ENCODE results near the gene CMPK2. TPM values are rescaled to one million over a fixed set of nuclear protein-coding genes. Genes with fewer than 3 reads are reported as not detected.
A peak's percentile ranks its signal among the peaks of the same experiment; 100 is the strongest.

The CMPK2 gene, protein sequence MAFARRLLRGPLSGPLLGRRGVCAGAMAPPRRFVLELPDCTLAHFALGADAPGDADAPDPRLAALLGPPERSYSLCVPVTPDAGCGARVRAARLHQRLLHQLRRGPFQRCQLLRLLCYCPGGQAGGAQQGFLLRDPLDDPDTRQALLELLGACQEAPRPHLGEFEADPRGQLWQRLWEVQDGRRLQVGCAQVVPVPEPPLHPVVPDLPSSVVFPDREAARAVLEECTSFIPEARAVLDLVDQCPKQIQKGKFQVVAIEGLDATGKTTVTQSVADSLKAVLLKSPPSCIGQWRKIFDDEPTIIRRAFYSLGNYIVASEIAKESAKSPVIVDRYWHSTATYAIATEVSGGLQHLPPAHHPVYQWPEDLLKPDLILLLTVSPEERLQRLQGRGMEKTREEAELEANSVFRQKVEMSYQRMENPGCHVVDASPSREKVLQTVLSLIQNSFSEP
- 1 to 10 TPM in 1 of 2 experiments, under 1 TPM in 1; 0.62 to 1.1 TPM for total RNA-seq
- 10.9 TPM for polyA plus RNA-seq

DNA sequence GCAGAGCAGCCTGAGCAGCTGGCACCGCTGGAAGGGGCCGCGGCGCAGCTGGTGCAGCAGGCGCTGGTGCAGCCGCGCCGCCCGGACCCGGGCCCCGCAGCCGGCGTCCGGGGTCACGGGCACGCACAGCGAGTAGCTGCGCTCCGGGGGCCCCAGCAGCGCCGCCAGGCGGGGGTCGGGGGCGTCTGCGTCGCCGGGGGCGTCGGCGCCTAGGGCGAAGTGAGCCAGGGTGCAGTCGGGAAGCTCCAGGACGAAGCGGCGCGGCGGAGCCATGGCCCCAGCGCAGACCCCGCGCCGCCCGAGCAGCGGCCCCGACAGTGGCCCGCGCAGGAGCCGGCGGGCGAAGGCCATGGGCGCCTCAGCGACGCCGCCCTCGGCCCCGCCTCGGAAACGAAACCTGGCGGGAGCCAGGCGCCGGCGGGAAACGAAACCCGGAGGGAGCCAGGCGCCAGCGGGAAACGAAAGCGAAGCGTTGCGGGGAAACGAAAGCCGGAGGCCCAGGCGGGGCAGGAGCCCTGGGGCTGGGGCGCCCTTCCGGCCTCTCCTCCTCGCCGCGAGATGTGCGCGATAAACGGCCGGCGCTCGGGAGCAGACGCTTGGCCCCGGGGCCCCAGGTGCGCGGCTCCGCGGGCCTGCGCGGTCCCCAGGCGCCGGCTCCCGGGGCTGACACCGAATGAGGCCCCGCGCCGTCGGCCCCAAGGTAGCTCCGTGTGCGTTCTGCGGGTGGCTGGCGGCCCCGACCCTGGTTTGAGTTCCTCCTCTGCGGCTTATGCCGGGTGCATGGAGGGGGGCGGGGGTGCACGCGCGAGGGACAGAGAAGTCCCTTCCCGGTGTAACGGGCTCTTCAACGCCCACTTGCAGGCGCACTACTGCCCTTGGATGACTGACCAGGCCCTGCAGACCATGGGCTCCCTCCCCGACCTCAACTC, at the start of gene CMPK2:
TSS of gene CMPK2 (minus strand) at position 562 of the 929 bp plus-strand sequence. CDS start at position 351, 211 bp downstream.
- H3K27me3 ChIP-seq (ENCODE audit: insufficient read depth, low read length, poor library complexity, severe bottlenecking) = no peaks in the 10 kb centered on the region
- H3K27ac Mint-ChIP-seq = peak within 1 kb of the TSS; percentile 68 to 96 (median 94)
- no peaks in the 10 kb centered on the region for H3K9me3 ChIP-seq (ENCODE audit: low read length)
- peaks cover 18 to 21% (median 20%) of the 10 kb centered on the region in 3 donors for H3K4me1 Mint-ChIP-seq
- H3K36me3 Mint-ChIP-seq = peaks cover 17 to 21% (median 18%) of the 10 kb centered on the region in 3 donors
- peaks cover 4% of the 10 kb centered on the region for H3K36me3 ChIP-seq (ENCODE audit: insufficient read depth, low read length)
- H3K27me3 Mint-ChIP-seq = peaks cover 0 to 1% of the 10 kb centered on the region in 2 donors
- ChIA-PET POLR2A (interaction anchor here (0.6 to 3.1 kb wide), 5 partner anchors 9 to 53 kb away, joined by 3 to 19 read pairs (median 4); partner anchors contain the start of gene RSAD2), CTCF (interaction anchor here (0.9 to 3.0 kb wide), 22 partner anchors 9 to 178 kb away, joined by 3 to 24 read pairs (median 4); partner anchors contain the start of genes RNF144A and RSAD2)
- H3K9me3 Mint-ChIP-seq = peaks cover 0 to 2% (median 0%) of the 10 kb centered on the region in 5 donors
- peaks cover 16% of the 10 kb centered on the region for H3K4me1 ChIP-seq (ENCODE audit: insufficient read depth, low read length)
- peak within 1 kb of the TSS; percentile 69 for H3K27ac ChIP-seq (ENCODE audit: low read depth, low read length)
- H3K4me3 Mint-ChIP-seq = peak within 1 kb of the TSS; percentile 88 to 100 (median 95)
- H3K4me3 ChIP-seq (ENCODE audit: low read length) = peak within 1 kb of the TSS; percentile 82
- DNase-seq = peak; percentile 69 to 85 (median 82)

DNA sequence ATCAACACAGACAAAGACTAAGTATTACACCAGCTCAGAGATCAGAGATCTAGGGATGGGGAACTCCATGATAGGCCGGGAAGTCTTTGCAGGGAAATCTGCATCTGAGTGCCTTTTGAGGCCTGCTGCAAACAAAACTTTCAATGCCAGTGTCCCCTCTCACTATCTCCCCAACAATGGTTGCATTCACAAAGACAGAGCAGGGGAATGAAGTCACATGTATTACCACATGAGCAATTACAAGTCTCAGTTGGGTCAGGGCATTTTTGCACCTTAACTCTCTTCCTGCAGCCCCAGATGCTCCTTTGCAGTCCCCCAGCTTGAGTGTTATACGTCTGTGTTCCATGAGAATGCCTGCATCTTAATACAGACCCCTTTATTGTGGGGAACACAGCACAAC, 49.7 kb upstream of the CMPK2 start:
- DNase-seq = no peak
- peak overlapping the region in 4 of 7 donors; percentile 32 to 83 (median 54) for H3K4me3 Mint-ChIP-seq
- peaks cover 0 to 4% of the 10 kb centered on the region in 2 donors for H3K27me3 Mint-ChIP-seq
- no peaks in the 10 kb centered on the region for H3K9me3 Mint-ChIP-seq
- no peak overlapping the region for H3K4me3 ChIP-seq (ENCODE audit: low read length)
- peaks cover 0 to 3% (median 0%) of the 10 kb centered on the region in 3 donors for H3K36me3 Mint-ChIP-seq
- H3K4me1 Mint-ChIP-seq = peaks cover 53 to 75% (median 73%) of the 10 kb centered on the region in 3 donors
- H3K27me3 ChIP-seq (ENCODE audit: insufficient read depth, low read length, poor library complexity, severe bottlenecking) = no peaks in the 10 kb centered on the region
- peaks cover 72% of the 10 kb centered on the region for H3K4me1 ChIP-seq (ENCODE audit: insufficient read depth, low read length)
- POLR2A ChIA-PET = interaction anchor here (0.7 kb wide), 1 partner anchor 8 kb away, joined by 3 read pairs; no protein-coding TSS in a partner anchor
- H3K36me3 ChIP-seq (ENCODE audit: insufficient read depth, low read length) = no peaks in the 10 kb centered on the region
- H3K27ac ChIP-seq (ENCODE audit: low read depth, low read length) = no peak overlapping the region
- peak overlapping the region in 3 of 8 donors; percentile 5 to 78 (median 55) for H3K27ac Mint-ChIP-seq
- H3K9me3 ChIP-seq (ENCODE audit: low read length) = no peaks in the 10 kb centered on the region
- CTCF ChIA-PET = interaction anchor here (1.8 to 6.3 kb wide), 4 partner anchors 9 to 50 kb away, joined by 9 to 68 read pairs (median 24); partner anchors contain the start of genes CMPK2 and RSAD2

DNA sequence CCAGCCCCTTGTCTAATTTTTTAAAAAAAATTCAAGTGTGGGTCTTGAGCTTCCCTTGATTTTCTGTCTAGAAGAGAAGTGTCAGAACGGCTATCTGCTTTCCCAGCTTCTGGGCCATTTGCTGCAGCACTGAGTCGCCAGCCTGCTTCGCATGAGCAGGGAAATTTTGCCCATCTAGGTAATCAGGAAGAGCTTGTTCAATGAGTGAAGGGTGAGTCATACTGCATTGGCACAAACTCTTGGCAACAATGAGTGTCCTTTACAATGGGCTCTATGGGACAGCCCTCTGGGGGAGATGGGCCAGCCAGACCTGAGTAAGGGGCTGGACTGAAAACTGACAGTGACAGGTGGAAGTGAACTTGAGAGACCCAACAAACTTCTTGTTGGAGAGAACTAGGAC, 49.1 kb upstream of the CMPK2 start:
- Mint-ChIP-seq H3K9me3 (no peaks in the 10 kb centered on the region), H3K4me1 (peaks cover 57 to 75% (median 73%) of the 10 kb centered on the region in 3 donors), H3K27me3 (peaks cover 0 to 4% of the 10 kb centered on the region in 2 donors), H3K36me3 (peaks cover 0 to 3% (median 0%) of the 10 kb centered on the region in 3 donors), H3K4me3 (peak overlapping the region in 3 of 7 donors; percentile 7 to 83 (median 16)), H3K27ac (peak overlapping the region in 2 of 8 donors; percentile 5 to 55)
- Histone ChIP-seq H3K27ac (ENCODE audit: low read depth, low read length) (no peak overlapping the region), H3K27me3 (ENCODE audit: insufficient read depth, low read length, poor library complexity, severe bottlenecking) (no peaks in the 10 kb centered on the region), H3K9me3 (ENCODE audit: low read length) (no peaks in the 10 kb centered on the region), H3K4me3 (ENCODE audit: low read length) (no peak overlapping the region), H3K36me3 (ENCODE audit: insufficient read depth, low read length) (no peaks in the 10 kb centered on the region), H3K4me1 (ENCODE audit: insufficient read depth, low read length) (peaks cover 73% of the 10 kb centered on the region)
- ChIA-PET CTCF (interaction anchor here (5.0 to 6.3 kb wide), 2 partner anchors 8 to 18 kb away, joined by 34 to 68 read pairs; no protein-coding TSS in a partner anchor), POLR2A (no interaction called here)
- DNase-seq = no peak

DNA sequence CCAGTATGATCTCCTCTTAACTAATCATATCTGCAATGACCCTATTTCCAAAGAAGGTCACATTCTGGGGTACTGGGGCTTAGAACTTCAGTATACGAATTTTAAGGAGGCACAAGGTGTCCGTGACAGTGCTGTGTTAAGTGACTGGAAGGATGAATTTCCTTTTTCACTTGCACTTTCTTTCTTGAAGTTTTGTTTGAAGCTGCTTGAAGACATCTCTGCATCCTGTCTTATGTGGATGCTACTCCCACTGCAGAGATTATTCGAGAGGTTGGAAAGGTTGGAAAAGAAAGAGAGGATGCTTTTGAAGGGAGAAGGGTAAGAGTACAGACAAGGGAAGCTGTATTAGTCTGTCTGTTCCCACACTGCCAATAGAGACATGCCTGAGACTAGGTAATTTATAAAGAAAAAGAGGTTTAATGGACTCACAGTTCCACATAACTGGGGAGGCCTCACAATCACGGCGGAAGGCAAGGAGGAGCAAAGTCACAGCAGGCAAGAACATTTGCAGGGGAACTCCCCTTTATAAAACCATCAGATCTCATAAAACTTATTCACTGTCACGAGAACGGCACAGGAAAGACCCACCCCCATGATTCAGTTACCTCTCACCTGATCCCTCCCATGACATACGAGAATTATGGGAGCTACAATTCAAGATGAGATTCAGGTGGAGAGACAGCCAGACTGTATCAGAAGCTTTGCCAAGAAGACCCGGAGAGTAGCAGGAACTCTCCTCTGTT, 47.9 kb upstream of the CMPK2 start:
- H3K4me3 Mint-ChIP-seq = peak overlapping the region; percentile 16 to 61 (median 46)
- peaks cover 0 to 3% (median 0%) of the 10 kb centered on the region in 3 donors for H3K36me3 Mint-ChIP-seq
- H3K4me1 Mint-ChIP-seq = peaks cover 59 to 75% (median 75%) of the 10 kb centered on the region in 3 donors
- DNase-seq = peak in 1 of 5 donors; percentile 61
- Histone ChIP-seq H3K9me3 (ENCODE audit: low read length) (no peaks in the 10 kb centered on the region), H3K4me1 (ENCODE audit: insufficient read depth, low read length) (peaks cover 73% of the 10 kb centered on the region), H3K36me3 (ENCODE audit: insufficient read depth, low read length) (no peaks in the 10 kb centered on the region), H3K27me3 (ENCODE audit: insufficient read depth, low read length, poor library complexity, severe bottlenecking) (no peaks in the 10 kb centered on the region), H3K4me3 (ENCODE audit: low read length) (peak overlapping the region; percentile 6), H3K27ac (ENCODE audit: low read depth, low read length) (no peak overlapping the region)
- H3K9me3 Mint-ChIP-seq = no peaks in the 10 kb centered on the region
- H3K27me3 Mint-ChIP-seq = peaks cover 0 to 2% of the 10 kb centered on the region in 2 donors
- H3K27ac Mint-ChIP-seq = peak overlapping the region in 7 of 8 donors; percentile 9 to 80 (median 48)
- ChIA-PET CTCF (interaction anchor here (1.4 to 5.0 kb wide), 3 partner anchors 16 to 47 kb away, joined by 3 to 34 read pairs (median 7); partner anchors contain the start of gene CMPK2), POLR2A (no interaction called here)

DNA sequence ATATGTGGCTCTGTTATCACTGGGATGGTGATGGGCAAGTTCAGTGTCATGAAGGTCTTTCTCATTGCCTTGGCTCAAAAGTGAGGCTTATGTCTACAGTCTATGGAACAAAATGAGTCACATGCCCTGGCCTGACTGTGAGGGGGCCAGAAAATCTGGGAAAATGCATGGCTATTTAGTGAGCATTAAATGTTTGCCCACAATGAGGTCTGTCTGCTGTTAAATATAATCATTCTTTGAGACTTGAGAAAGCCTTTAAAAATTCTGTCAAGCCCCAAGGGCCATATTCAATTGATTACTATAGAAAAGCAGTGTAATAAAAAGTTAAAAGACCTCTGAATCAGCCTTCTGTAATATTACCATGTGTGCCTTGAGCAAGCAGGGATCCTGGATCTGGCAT, 46.0 kb upstream of the CMPK2 start:
- peak overlapping the region in 6 of 8 donors; percentile 61 to 86 (median 82) for H3K27ac Mint-ChIP-seq
- H3K9me3 ChIP-seq (ENCODE audit: low read length) = no peaks in the 10 kb centered on the region
- peaks cover 88% of the 10 kb centered on the region for H3K4me1 ChIP-seq (ENCODE audit: insufficient read depth, low read length)
- no peaks in the 10 kb centered on the region for H3K36me3 ChIP-seq (ENCODE audit: insufficient read depth, low read length)
- no peaks in the 10 kb centered on the region for H3K27me3 ChIP-seq (ENCODE audit: insufficient read depth, low read length, poor library complexity, severe bottlenecking)
- ChIA-PET CTCF (interaction anchor here (0.7 to 2.0 kb wide), 4 partner anchors 14 to 133 kb away, joined by 3 to 10 read pairs (median 6); partner anchors contain the start of gene CMPK2), POLR2A (interaction anchor here (1.0 kb wide), 1 partner anchor 47 kb away, joined by 3 read pairs; no protein-coding TSS in a partner anchor)
- peak overlapping the region in 3 of 7 donors; percentile 28 to 53 (median 42) for H3K4me3 Mint-ChIP-seq
- DNase-seq = no peak
- peak overlapping the region; percentile 27 for H3K4me3 ChIP-seq (ENCODE audit: low read length)
- peaks cover 74 to 93% (median 90%) of the 10 kb centered on the region in 3 donors for H3K4me1 Mint-ChIP-seq
- no peaks in the 10 kb centered on the region for H3K9me3 Mint-ChIP-seq
- H3K27ac ChIP-seq (ENCODE audit: low read depth, low read length) = no peak overlapping the region
- H3K36me3 Mint-ChIP-seq = peaks cover 0 to 3% (median 0%) of the 10 kb centered on the region in 3 donors
- H3K27me3 Mint-ChIP-seq = peaks cover 0 to 2% of the 10 kb centered on the region in 2 donors

DNA sequence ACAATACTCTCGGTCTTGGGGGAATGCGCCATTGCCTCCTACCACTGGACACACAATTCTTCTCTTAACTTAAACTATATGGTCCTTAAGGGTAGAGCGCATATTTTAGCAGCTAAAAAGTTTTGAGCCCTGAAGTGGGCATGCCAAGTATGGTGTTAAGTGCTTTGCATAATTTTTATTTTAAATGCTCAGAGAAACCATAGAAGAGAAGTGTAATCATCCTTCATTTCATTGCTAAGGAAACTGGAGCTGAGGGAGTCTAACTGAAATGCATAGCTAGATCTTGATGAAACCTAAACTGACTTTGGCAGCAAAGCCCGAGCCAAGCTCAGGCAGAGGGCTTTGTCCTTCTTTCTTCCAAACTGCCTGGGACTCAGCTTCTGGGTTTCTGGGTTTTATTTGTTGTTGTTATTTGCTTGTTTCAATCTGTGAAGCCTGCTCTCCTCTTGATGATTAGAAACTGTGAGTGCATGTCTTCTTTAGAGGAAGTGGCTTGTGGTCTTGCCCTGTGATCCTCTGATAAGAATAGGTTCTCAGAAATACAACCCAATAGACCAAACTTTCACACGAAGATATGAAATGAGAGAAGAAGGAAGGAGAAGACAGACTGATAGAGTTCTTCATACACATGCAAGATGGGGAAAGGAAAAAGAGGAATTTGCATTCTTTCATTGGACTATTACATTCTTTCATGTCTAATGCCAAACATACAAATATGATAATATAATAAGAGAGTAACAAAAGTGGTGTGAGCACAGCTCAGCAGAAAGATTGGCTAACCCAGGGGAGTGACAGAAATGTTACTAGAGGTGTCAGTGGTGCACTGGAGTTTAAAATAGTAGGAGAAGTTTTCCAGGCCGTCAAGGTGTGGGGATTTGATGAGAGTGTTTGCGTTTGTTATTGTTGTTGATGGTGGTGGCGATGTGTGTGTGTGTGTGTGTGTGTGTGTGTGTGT, 44.0 kb upstream of the CMPK2 start:
- Histone ChIP-seq H3K27ac (ENCODE audit: low read depth, low read length) (no peak overlapping the region), H3K36me3 (ENCODE audit: insufficient read depth, low read length) (no peaks in the 10 kb centered on the region), H3K27me3 (ENCODE audit: insufficient read depth, low read length, poor library complexity, severe bottlenecking) (no peaks in the 10 kb centered on the region), H3K4me3 (ENCODE audit: low read length) (peak overlapping the region; percentile 42), H3K4me1 (ENCODE audit: insufficient read depth, low read length) (peaks cover 89% of the 10 kb centered on the region), H3K9me3 (ENCODE audit: low read length) (no peaks in the 10 kb centered on the region)
- Mint-ChIP-seq H3K4me1 (peaks cover 77 to 92% (median 90%) of the 10 kb centered on the region in 3 donors), H3K4me3 (peak overlapping the region; percentile 57 to 83 (median 69)), H3K9me3 (no peaks in the 10 kb centered on the region), H3K36me3 (peaks cover 0 to 3% (median 0%) of the 10 kb centered on the region in 3 donors), H3K27ac (peak overlapping the region; percentile 59 to 95 (median 89)), H3K27me3 (peaks cover 0 to under 1% of the 10 kb centered on the region in 2 donors)
- ChIA-PET CTCF (interaction anchor here (0.9 to 7.4 kb wide), 9 partner anchors 7 to 135 kb away, joined by 3 to 68 read pairs (median 7); partner anchors contain the start of genes CMPK2, RNF144A and RSAD2), POLR2A (no interaction called here)
- peak in 4 of 5 donors; percentile 15 to 74 (median 66) for DNase-seq
